ENCODE results near the gene ALG3. TPM values are rescaled to one million over a fixed set of nuclear protein-coding genes. Genes with fewer than 3 reads are reported as not detected.

The ALG3 gene
- 10 to 100 TPM; 28.9 to 31.0 TPM for total RNA-seq

- H3K4me1 Mint-ChIP-seq (ENCODE audit: low read depth) = peaks cover 9% of the 10 kb centered on the region
- intact Hi-C loops (cut with micrococcal nuclease) = loop anchor here (1.0 to 10.0 kb wide), 12 partner anchors 51 to 614 kb away; partner anchors contain the start of genes ABCC5, ABCF3, AP2M1 and DVL3
- CTCF ChIA-PET = interaction anchor here (0.6 to 7.0 kb wide), 6 partner anchors 9 to 87 kb away, joined by 3 to 48 read pairs (median 4); partner anchors contain the start of gene VWA5B2
Observed at GRCh38 chr3:184248454-184249411, at the start of gene ALG3. ALG3 (minus strand) TSS chr3:184248962; CDS start chr3:184248940, 22 bp downstream.

GRCh38 chr3:184296616-184297015 lies 47.9 kb upstream of the ALG3 start:
- CTCF ChIA-PET = interaction anchor here (1.0 kb wide), 1 partner anchor 47 kb away, joined by 4 read pairs; no protein-coding TSS in a partner anchor
- H3K4me3 Mint-ChIP-seq = no peak overlapping the region
- no peaks in the 10 kb centered on the region for H3K9me3 Mint-ChIP-seq

More at GRCh38 chr3:184248454-184249411, at the start of gene ALG3:
- peak within 1 kb of the TSS; percentile 95 for H3K27ac Mint-ChIP-seq
- H3K9me3 Mint-ChIP-seq = no peaks in the 10 kb centered on the region
- H3K27me3 Mint-ChIP-seq (ENCODE audit: low read depth) = no peaks in the 10 kb centered on the region
- peak within 1 kb of the TSS; percentile 91 for H3K4me3 Mint-ChIP-seq
- peak; percentile 90 for DNase-seq
- peaks cover 19% of the 10 kb centered on the region for H3K36me3 Mint-ChIP-seq (ENCODE audit: low read depth)

DNA sequence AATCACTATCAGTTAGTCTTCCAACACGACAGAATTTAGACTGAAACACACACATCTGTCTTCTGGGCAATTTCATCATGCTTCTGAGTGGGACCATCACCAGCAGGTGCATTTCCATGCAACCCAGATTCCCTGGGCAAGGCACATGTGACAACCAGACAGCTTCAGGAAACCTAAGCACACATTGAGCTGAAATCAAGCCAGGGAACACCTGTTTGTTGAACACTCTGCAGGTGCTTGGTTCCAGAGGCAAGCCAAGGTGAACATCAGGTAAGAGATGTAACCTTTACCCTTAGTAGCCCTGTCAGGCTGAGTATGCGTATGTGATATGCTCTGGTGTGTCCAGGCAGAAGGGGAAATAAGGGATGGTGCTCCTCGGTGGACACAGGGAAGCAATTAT lies 47.0 kb upstream of the ALG3 start:
- no peaks in the 10 kb centered on the region for H3K27me3 Mint-ChIP-seq (ENCODE audit: low read depth)
- CTCF ChIA-PET = interaction anchor here (0.7 to 1.0 kb wide), 3 partner anchors 42 to 65 kb away, joined by 3 to 7 read pairs (median 4); no protein-coding TSS in a partner anchor
- peaks cover 12% of the 10 kb centered on the region for H3K4me1 Mint-ChIP-seq (ENCODE audit: low read depth)
- H3K36me3 Mint-ChIP-seq (ENCODE audit: low read depth) = peaks cover 13% of the 10 kb centered on the region
- no peak for DNase-seq
- intact Hi-C loops (cut with micrococcal nuclease) = loop anchor here (5.0 kb wide), 1 partner anchor 278 kb away; the partner anchor contains the start of gene ABCC5
- no peak overlapping the region for H3K27ac Mint-ChIP-seq
- no peaks in the 10 kb centered on the region for H3K9me3 Mint-ChIP-seq
- H3K4me3 Mint-ChIP-seq = no peak overlapping the region

More at GRCh38 chr3:184296616-184297015, 47.9 kb upstream of the ALG3 start:
- no peak for DNase-seq
- Mint-ChIP-seq H3K4me1 (ENCODE audit: low read depth) (peaks cover 17% of the 10 kb centered on the region), H3K27me3 (ENCODE audit: low read depth) (no peaks in the 10 kb centered on the region), H3K27ac (no peak overlapping the region), H3K36me3 (ENCODE audit: low read depth) (peaks cover 16% of the 10 kb centered on the region)
- intact Hi-C loops (cut with micrococcal nuclease) = loop anchor here (5.0 kb wide), 1 partner anchor 279 kb away; the partner anchor contains the start of gene ABCC5

- H3K36me3 Mint-ChIP-seq (ENCODE audit: low read depth) = no peaks in the 10 kb centered on the region
- no peaks in the 10 kb centered on the region for H3K27me3 Mint-ChIP-seq (ENCODE audit: low read depth)
- CTCF ChIA-PET = interaction anchor here (1.2 to 4.9 kb wide), 2 partner anchors 42 to 64 kb away, joined by 3 to 34 read pairs; partner anchors contain the start of gene EEF1AKMT4
- H3K27ac Mint-ChIP-seq = no peak overlapping the region
- intact Hi-C loops (cut with micrococcal nuclease) = no loop called here
- no peak overlapping the region for H3K4me3 Mint-ChIP-seq
- no peaks in the 10 kb centered on the region for H3K9me3 Mint-ChIP-seq
- no peaks in the 10 kb centered on the region for H3K4me1 Mint-ChIP-seq (ENCODE audit: low read depth)
- DNase-seq = no peak
Observed at GRCh38 chr3:184291738-184292445, 43.1 kb upstream of the ALG3 start.

DNA sequence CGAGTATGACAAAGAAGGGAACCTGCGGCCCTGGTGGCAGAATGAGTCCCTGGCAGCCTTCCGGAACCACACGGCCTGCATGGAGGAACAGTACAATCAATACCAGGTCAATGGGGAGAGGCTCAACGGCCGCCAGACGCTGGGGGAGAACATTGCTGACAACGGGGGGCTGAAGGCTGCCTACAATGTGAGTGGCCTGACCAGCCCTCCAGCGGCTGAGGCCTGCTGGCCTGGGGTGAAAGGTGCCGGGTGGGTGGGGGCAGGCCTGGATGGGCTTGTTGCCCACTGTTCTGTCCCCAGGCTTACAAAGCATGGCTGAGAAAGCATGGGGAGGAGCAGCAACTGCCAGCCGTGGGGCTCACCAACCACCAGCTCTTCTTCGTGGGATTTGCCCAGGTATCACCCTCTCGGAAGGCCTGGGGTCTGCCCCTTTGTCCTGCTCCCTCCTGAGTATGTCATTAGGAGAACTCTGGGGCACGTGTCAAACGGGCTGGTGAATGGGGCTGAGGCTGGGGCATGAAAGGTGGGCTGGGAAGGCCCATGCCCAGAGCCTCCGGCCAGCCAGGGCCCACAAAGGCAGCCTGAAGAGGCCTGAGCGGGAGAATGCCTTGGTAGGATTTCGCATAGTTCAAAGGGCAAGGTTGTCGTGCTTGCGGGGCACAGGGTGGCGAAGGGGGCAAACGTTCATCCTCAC lies 42.4 kb upstream of the ALG3 start:
- H3K27ac Mint-ChIP-seq = no peak overlapping the region
- H3K4me3 Mint-ChIP-seq = no peak overlapping the region
- intact Hi-C loops (cut with micrococcal nuclease) = no loop called here
- DNase-seq = no peak
- H3K27me3 Mint-ChIP-seq (ENCODE audit: low read depth) = peaks cover under 1% of the 10 kb centered on the region
- no peaks in the 10 kb centered on the region for H3K4me1 Mint-ChIP-seq (ENCODE audit: low read depth)
- no peaks in the 10 kb centered on the region for H3K9me3 Mint-ChIP-seq
- CTCF ChIA-PET = interaction anchor here (1.2 to 4.9 kb wide), 2 partner anchors 41 to 64 kb away, joined by 3 to 34 read pairs; partner anchors contain the start of gene EEF1AKMT4
- H3K36me3 Mint-ChIP-seq (ENCODE audit: low read depth) = no peaks in the 10 kb centered on the region

GRCh38 chr3:184290331-184290730 lies 41.6 kb upstream of the ALG3 start:
- Mint-ChIP-seq H3K9me3 (no peaks in the 10 kb centered on the region), H3K4me1 (ENCODE audit: low read depth) (no peaks in the 10 kb centered on the region), H3K27me3 (ENCODE audit: low read depth) (peaks cover 4% of the 10 kb centered on the region), H3K27ac (no peak overlapping the region), H3K36me3 (ENCODE audit: low read depth) (no peaks in the 10 kb centered on the region), H3K4me3 (no peak overlapping the region)
- intact Hi-C loops (cut with micrococcal nuclease) = no loop called here
- CTCF ChIA-PET = interaction anchor here (1.1 to 4.9 kb wide), 2 partner anchors 63 to 467 kb away, joined by 3 to 34 read pairs; no protein-coding TSS in a partner anchor
- no peak for DNase-seq

- Mint-ChIP-seq H3K4me1 (ENCODE audit: low read depth) (no peaks in the 10 kb centered on the region), H3K36me3 (ENCODE audit: low read depth) (no peaks in the 10 kb centered on the region), H3K27ac (no peak overlapping the region), H3K9me3 (no peaks in the 10 kb centered on the region), H3K27me3 (ENCODE audit: low read depth) (peaks cover 4% of the 10 kb centered on the region), H3K4me3 (no peak overlapping the region)
- CTCF ChIA-PET = interaction anchor here (0.5 to 4.9 kb wide), 11 partner anchors 9 to 466 kb away, joined by 3 to 34 read pairs (median 3); partner anchors contain the start of gene EEF1AKMT4
- intact Hi-C loops (cut with micrococcal nuclease) = loop anchor here (1.0 to 2.0 kb wide), 5 partner anchors 39 to 394 kb away; no protein-coding TSS in a partner anchor
- DNase-seq = peak; percentile 79
Observed at GRCh38 chr3:184289426-184289938, 40.7 kb upstream of the ALG3 start.

- H3K27ac Mint-ChIP-seq = no peak overlapping the region
- H3K27me3 Mint-ChIP-seq (ENCODE audit: low read depth) = peaks cover 4% of the 10 kb centered on the region
- no peak overlapping the region for H3K4me3 Mint-ChIP-seq
- no peaks in the 10 kb centered on the region for H3K4me1 Mint-ChIP-seq (ENCODE audit: low read depth)
- intact Hi-C loops (cut with micrococcal nuclease) = no loop called here
- no peaks in the 10 kb centered on the region for H3K36me3 Mint-ChIP-seq (ENCODE audit: low read depth)
- H3K9me3 Mint-ChIP-seq = no peaks in the 10 kb centered on the region
- CTCF ChIA-PET = interaction anchor here (2.5 to 4.0 kb wide), 2 partner anchors 55 to 58 kb away, joined by 9 to 25 read pairs; partner anchors contain the start of gene VWA5B2
- DNase-seq = peak; percentile 55
Observed at GRCh38 chr3:184284696-184285095, 35.9 kb upstream of the ALG3 start.

DNA sequence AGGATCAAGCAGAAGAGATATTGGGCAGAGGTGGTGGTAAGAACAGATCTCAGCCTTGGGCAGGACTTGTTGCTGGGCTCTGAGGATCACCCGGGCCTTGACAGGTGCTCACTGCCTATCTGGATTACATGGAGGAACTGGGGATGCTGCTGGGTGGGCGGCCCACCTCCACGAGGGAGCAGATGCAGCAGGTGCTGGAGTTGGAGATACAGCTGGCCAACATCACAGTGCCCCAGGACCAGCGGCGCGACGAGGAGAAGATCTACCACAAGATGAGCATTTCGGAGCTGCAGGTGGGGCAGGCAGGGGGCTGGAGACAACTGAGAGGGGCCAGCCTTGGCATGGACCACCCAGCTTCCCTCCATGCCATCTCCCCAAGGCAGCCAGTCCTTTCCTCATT lies 34.9 kb upstream of the ALG3 start:
- H3K36me3 Mint-ChIP-seq (ENCODE audit: low read depth) = no peaks in the 10 kb centered on the region
- no peaks in the 10 kb centered on the region for H3K4me1 Mint-ChIP-seq (ENCODE audit: low read depth)
- CTCF ChIA-PET = interaction anchor here (2.5 to 4.0 kb wide), 2 partner anchors 54 to 56 kb away, joined by 9 to 25 read pairs; partner anchors contain the start of gene VWA5B2
- intact Hi-C loops (cut with micrococcal nuclease) = no loop called here
- DNase-seq = no peak
- peaks cover 5% of the 10 kb centered on the region for H3K27me3 Mint-ChIP-seq (ENCODE audit: low read depth)
- H3K9me3 Mint-ChIP-seq = no peaks in the 10 kb centered on the region
- H3K4me3 Mint-ChIP-seq = no peak overlapping the region
- H3K27ac Mint-ChIP-seq = no peak overlapping the region

- intact Hi-C loops (cut with micrococcal nuclease) = no loop called here
- Mint-ChIP-seq H3K4me3 (no peak overlapping the region), H3K27ac (no peak overlapping the region)
Observed at GRCh38 chr3:184282941-184283340, 34.2 kb upstream of the ALG3 start.

GRCh38 chr3:184277366-184277765 lies 28.6 kb upstream of the ALG3 start:
- no peak for DNase-seq
- intact Hi-C loops (cut with micrococcal nuclease) = no loop called here
- Mint-ChIP-seq H3K36me3 (ENCODE audit: low read depth) (no peaks in the 10 kb centered on the region), H3K9me3 (no peaks in the 10 kb centered on the region), H3K27ac (no peak overlapping the region), H3K4me3 (no peak overlapping the region), H3K27me3 (ENCODE audit: low read depth) (peaks cover 36% of the 10 kb centered on the region), H3K4me1 (ENCODE audit: low read depth) (peaks cover 4% of the 10 kb centered on the region)
- CTCF ChIA-PET = no interaction called here

More at GRCh38 chr3:184282941-184283340, 34.2 kb upstream of the ALG3 start:
- Mint-ChIP-seq H3K9me3 (no peaks in the 10 kb centered on the region), H3K4me1 (ENCODE audit: low read depth) (no peaks in the 10 kb centered on the region), H3K36me3 (ENCODE audit: low read depth) (no peaks in the 10 kb centered on the region), H3K27me3 (ENCODE audit: low read depth) (peaks cover 10% of the 10 kb centered on the region)
- CTCF ChIA-PET = interaction anchor here (0.6 kb wide), 1 partner anchor 36 kb away, joined by 3 read pairs; no protein-coding TSS in a partner anchor
- no peak for DNase-seq
